Activated T-cell treated with anti-CD3 and anti-CD28 coated beads, Interleukin-2, amount 50 U/mL, for 24 hours (primary cell): ENCODE results near the gene AHDC1.

Source experiments
- DNase-seq: peaks from one replicate; pipeline ENCODE4 v3.0.0-alpha.2; 2020
- H3K27ac Mint-ChIP-seq: 2 replicates; pipeline ENCODE4 v1.8.0; 2020; ENCODE audit warnings: mild to moderate bottlenecking, mixed read lengths
- H3K27me3 Mint-ChIP-seq: 2 replicates; pipeline ENCODE4 v1.8.0; 2020; ENCODE audit warnings: mixed read lengths
- H3K36me3 Mint-ChIP-seq: 2 replicates; pipeline ENCODE4 v1.8.0; 2020; ENCODE audit warnings: low read depth, mixed read lengths
- H3K4me1 Mint-ChIP-seq: 2 replicates; pipeline ENCODE4 v1.8.0; 2020; ENCODE audit warnings: low read depth, mixed read lengths
- H3K4me3 Mint-ChIP-seq: 2 replicates; pipeline ENCODE4 v1.8.0; 2020; ENCODE audit warnings: mild to moderate bottlenecking, moderate library complexity, mixed read lengths
- H3K9me3 Mint-ChIP-seq: 2 replicates; pipeline ENCODE4 v1.8.0; 2020; ENCODE audit warnings: mixed read lengths

Gene AHDC1

DNA sequence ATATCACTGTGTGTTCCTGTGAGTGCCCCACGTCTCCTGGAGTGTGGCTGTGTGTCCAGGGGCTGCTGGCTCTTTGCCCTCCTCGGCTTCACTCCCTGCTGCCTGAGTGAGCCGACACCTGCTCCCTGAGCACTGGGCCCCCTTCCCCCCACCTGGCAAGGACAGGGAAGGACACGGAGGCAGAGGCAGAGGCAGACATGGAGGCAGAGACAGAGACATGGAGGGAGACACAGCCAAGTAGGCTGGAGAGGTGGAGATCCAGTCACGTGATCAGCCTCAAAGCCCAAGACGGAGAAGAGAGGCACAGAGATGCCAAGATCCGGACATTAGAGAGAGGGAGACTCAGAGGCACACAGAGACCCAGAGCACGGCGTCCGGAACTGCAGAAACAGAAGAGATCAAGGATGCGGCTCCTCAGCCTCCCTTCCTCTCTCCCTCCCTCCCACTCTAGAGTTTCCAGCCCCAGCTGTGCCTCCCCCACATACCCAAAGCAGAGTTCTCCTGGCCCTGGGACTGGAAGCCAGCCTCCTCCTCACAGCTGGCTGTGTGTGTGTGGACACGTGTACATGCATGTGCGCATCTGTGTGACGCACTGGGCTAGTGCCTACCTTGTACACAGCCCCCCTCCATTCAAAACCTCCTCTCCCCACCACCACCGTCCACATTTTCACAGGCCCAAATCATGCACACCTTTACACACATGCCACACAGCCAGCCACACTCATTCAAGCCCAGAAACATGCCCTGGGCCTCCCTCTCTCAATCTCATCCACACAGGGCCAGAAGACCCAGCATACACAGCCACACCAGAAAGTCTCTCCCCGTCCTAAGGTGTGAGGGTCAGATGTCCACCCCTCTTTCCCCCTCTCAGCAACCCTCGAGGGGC is 74.9 kb downstream of the AHDC1 start:
- Mint-ChIP-seq H3K36me3 (peaks cover 13% of the 10 kb centered on the region), H3K9me3 (no peaks in the 10 kb centered on the region), H3K27me3 (no peaks in the 10 kb centered on the region), H3K4me3 (no peak overlapping the region), H3K27ac (peak overlapping the region; percentile 58), H3K4me1 (peaks cover 45% of the 10 kb centered on the region)
- no peak for DNase-seq

DNA sequence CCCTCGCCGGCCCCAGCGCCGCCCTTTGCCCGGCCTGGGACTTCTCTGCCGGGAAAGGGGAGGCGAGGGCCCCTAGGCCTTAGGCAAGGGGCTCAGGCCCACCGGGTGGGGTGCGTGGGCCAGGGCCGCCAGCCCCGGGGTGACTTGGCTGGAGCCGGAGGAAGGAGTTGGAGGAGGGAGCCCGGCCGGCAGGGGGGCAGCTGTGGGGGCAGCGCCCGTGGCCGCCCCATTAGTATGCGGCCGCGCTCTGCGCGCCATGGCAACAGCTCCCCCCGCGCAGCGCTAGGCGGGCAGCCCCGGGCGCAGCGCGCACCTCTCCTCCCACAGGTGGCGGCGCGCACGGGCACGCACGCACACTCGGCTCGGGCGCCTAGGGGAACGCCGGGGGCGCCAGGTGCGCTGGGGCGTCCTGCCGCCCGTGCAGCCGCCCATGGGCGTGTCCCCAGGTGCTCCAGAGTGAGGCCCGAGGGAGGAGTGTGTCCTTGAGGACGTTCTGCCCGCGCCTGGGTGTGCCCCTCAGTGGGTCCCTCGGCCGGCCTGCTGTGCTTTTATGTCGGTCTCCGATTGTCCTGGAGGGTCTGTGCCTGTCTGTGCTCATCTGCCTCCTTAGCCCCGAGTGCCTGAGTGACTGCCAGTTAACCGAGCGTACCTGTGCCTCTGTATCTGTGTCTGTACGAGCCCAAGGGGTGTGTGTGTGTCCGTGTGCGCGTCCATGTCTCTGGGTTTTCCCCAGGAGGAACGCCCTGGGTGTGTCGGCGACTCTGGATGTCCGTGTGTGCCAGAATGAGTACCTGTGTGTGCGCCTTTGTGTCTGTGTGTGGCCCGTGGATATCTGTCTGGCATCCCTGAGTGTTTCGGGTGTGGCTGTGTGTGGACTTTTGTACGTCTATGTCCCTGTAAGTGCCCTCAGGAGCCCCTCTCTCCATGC is 75.8 kb downstream of the AHDC1 start:
- no peaks in the 10 kb centered on the region for H3K27me3 Mint-ChIP-seq
- peaks cover 54% of the 10 kb centered on the region for H3K4me1 Mint-ChIP-seq
- no peaks in the 10 kb centered on the region for H3K9me3 Mint-ChIP-seq
- peak; percentile 73 for DNase-seq
- H3K4me3 Mint-ChIP-seq, result peak overlapping the region; percentile 64
- H3K36me3 Mint-ChIP-seq, result peaks cover 4% of the 10 kb centered on the region
- peak overlapping the region; percentile 58 for H3K27ac Mint-ChIP-seq

DNA sequence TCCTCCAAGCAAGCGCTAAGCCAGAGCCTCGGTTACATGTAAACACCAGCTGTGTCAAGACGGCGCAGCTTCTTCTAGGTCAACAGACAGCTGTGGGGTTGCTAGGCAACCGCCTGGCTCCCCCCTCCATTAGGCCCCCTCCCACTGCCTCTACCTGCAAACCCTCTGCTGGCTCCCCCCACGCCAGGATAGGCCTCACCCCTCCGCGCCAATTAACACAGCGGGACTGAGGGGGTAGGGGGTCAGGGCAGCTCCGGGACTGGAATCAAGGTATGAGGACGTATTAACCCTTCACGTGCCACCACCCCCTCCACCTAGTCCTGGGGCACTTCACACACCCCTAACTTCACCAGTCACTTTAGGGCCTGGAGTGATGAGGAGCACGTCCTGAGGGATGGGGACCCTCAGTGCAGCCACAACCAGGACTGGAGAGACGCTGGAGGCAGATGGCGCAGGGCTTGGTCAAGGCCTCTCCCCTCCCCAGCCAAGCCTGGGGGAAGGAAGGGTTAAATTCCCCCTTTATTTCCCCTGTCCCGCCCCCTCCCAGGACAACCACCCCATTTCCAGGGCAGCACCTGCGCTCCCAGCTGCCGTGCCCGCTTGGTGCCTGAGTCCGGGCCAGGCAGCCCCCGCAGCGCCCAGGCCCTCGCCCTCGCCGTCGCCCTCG is 76.6 kb downstream of the AHDC1 start:
- Mint-ChIP-seq H3K36me3 (peaks cover 9% of the 10 kb centered on the region), H3K27me3 (no peaks in the 10 kb centered on the region), H3K27ac (no peak overlapping the region), H3K4me3 (peak overlapping the region; percentile 65), H3K9me3 (no peaks in the 10 kb centered on the region), H3K4me1 (peaks cover 57% of the 10 kb centered on the region)
- DNase-seq, result peak; percentile 54

DNA sequence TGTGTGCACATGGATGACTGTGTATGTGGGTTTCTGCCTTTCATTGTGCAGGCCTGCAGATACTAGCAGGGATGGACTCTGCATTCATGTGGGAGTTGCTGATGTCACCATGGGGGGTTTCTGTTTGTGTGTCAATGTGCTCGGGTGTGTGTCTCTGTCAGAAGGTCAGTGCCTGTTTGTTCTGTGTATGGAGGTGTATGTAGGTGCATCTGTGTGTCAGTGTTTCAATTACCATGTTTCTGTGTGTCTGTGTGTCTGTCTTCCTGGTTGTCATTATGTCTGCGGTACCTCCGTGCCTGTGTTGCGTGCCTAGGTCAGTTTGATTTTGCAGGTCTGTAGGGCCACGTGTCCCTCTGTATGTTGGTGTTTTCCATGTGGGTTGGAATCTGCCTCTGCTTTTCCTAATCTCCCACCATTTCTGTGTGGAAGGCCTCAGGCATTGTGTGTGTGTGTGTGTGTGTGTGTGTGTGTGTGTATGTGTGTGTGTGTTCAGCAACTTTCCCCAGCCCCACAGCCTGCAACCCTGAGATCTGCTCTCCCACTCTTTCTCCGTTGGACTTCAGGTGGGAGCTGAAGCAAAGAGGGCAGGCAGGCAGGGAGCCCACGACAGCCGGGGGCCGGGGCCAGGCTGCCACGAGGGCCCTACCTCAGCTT is 77.2 kb downstream of the AHDC1 start:
- Mint-ChIP-seq H3K36me3 (peaks cover 9% of the 10 kb centered on the region), H3K27ac (peak overlapping the region; percentile 86), H3K27me3 (no peaks in the 10 kb centered on the region), H3K9me3 (no peaks in the 10 kb centered on the region), H3K4me3 (peak overlapping the region; percentile 65), H3K4me1 (peaks cover 59% of the 10 kb centered on the region)
- peak; percentile 46 for DNase-seq

DNA sequence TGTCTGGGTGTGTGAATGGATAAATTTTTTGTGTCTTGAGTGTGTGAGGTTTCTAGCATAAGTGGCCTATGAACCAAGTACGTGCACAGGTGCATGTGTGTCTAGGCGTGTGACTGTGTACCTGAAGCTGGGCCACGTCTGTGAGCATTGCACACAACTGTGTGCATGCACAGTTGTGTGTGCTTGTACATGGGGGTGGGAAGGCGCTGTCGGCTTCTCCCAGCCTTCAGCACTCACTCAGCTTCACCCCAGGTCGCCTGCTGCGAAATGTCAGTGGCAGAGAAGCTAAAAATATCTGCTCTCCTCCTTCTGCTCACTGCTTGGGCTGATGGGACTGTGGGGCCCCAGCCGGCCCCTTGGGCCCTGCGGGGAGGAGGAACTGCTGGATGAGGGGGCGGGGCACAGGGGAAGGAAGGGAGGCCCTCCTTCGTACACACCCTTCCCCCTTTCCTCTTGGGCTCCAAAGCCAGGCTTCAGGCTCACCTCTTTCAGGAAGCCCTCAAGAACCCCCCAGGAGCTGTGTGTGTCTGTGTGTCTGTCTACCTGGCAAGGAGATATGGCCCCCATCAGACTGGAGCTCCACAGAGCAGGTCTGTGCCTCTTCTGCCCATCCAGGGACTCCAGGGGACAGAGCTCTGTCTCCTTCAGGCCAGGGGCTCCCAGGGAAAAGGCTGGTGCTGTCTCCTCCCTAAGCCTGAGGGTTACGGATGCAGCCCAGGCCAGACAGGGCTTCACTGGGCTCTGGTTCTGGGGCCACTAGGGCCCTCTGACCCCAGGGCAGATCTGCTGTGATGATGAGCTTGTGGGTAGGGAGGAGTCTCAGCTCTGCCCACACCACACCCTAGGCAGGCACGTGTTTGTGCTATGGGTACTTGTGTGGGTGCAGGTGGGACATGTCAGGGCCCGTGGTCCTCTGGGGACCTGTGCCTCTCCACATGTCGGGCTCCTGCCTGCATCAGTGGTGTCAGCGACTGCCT is 78.4 kb downstream of the AHDC1 start:
- Mint-ChIP-seq H3K4me1 (peaks cover 68% of the 10 kb centered on the region), H3K9me3 (no peaks in the 10 kb centered on the region), H3K36me3 (peaks cover 9% of the 10 kb centered on the region), H3K4me3 (peak overlapping the region; percentile 65), H3K27me3 (no peaks in the 10 kb centered on the region), H3K27ac (peak overlapping the region; percentile 86)
- DNase-seq, result peak; percentile 74

DNA sequence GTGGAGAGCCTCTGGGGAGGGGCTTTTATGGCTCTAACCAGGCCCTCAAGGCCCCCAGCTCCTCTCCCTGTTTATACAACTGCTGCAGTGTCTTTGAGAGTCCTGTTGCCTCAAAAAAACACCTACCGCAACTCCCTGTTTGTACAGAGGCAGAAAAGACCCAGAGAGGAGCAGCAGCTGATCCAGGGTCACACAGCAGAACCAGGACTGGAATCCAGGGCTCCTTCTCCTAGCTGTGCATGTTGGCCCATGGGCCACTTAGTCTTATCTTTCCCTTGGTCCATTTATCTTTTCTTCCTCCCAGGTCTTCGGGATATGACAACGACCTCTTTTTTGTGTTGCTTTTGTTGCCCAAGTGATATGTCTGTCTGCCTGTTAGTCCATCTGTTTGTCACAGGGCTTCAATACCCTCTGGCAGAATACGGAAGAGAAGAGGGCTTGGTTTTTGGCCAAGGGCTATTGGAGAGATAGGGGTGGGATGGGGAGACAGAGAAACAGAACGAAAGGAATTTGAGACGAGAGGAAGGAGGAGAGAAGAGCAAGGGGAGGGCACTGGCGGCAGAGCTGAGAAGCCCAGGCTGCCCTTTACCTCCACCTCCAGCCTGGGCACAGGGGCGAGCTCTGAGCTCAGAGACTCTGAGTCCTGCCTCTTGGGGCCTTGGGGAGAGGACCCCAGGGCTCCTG is 80.5 kb downstream of the AHDC1 start:
- Mint-ChIP-seq H3K4me1 (peaks cover 77% of the 10 kb centered on the region), H3K36me3 (peaks cover 9% of the 10 kb centered on the region), H3K9me3 (no peaks in the 10 kb centered on the region), H3K27ac (peak overlapping the region; percentile 92), H3K27me3 (no peaks in the 10 kb centered on the region), H3K4me3 (peak overlapping the region; percentile 88)
- DNase-seq, result peak; percentile 42

DNA sequence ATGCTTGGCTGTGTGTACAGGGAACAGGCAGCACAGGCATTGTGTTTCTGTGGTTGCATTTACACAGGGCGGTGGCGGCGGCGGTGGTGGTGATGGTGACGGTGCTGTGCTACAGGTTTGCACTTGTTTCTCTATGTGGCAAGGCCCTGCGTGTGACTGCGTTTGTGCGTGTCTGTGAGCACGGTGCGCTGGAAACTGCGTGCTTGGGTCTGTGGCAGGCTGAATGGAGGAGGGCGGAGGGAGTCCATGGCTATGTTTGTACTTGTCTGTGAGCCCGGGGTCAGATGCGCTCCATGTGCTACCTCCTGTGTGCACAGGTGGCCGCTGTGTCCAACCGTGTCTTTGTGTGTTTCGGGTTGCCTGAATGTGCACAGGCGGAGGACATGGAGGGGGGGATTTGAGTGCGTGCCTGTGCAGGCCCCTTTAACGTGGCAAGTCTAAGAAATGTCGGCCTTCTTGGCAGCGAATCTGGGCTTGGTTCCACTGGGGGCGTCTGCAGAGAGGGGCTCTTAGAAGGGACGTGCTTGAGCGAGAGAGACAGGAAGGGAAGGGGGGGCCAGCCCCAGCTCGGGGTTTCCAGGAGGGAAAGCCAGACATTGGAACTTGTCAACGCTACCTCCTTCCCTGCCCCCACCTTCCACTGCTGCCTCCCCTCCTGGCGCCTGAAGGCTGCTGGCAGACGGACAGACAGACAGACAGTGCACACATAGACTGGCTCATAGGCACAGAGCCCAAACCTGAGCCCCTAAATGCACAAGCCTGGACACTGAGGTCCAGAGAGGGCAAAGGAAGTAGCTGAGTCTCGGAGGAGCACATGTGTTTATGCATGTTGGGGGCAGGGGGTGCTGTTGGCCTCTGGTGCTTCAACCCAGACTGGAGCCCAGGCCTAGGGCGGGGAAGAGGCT is 81.3 kb downstream of the AHDC1 start:
- Mint-ChIP-seq H3K9me3 (no peaks in the 10 kb centered on the region), H3K27me3 (no peaks in the 10 kb centered on the region)

DNA sequence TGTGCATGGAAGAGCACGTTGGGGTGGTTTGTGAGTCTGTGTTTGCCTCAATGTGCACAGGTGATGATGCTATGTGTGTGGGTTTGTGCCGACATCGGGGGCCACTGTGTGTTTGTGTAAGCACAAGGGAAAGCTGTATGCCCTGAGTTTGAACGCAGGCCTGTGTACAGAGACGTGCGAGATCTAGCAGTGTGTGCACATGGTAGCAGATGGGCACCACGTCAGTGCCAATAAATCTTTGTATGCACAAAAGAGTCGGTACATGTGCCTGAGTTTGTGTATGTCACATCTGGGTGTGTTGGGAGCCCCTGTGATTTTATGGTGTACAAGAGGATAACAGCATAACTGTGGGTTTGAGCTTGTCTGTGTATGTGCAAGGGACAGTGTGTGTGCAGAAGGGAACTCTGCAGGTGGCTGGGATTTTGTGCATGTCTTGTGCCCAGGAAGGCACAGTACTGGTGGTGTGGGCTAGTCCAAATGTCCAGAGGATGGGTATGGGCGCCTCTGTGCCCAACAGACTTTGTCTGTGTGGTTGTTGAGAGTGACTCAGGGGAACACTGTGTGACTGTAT is 82.0 kb downstream of the AHDC1 start:
- Mint-ChIP-seq H3K4me3 (peak overlapping the region; percentile 88), H3K27ac (peak overlapping the region; percentile 92)
- peak; percentile 65 for DNase-seq

More for the DNA sequence above, 81.3 kb downstream of the AHDC1 start:
- peak; percentile 81 for DNase-seq
- peak overlapping the region; percentile 92 for H3K27ac Mint-ChIP-seq
- H3K36me3 Mint-ChIP-seq, result peaks cover 9% of the 10 kb centered on the region
- H3K4me3 Mint-ChIP-seq, result peak overlapping the region; percentile 88
- H3K4me1 Mint-ChIP-seq, result peaks cover 81% of the 10 kb centered on the region

DNA sequence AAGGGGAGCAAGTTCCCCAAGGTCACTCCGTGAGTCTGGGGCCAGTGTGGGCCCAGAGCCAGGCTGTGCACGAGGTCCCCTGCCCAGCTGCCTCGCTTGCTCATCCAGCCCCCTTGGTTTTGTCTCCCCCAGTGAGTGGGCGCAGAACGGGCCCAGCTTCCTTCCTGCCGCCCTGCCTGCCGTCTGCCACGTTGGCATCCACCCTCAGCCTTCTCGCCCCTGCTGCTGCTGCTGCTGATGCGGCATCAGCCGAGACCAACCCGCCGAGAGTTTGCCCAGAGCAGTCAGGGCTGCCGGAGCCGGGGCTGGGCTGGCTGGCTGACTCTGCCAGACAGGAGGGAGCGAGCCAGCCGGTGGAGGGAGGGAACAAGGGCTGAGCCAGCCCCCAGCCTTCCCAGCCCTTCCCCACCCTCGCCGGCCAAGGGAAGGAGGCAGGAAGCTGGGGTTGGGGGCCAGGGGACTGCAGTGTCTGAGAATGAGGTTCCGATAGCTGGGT is 82.6 kb downstream of the AHDC1 start:
- Mint-ChIP-seq H3K4me1 (peaks cover 73% of the 10 kb centered on the region), H3K27ac (peak overlapping the region; percentile 92), H3K27me3 (no peaks in the 10 kb centered on the region), H3K36me3 (peaks cover 7% of the 10 kb centered on the region), H3K4me3 (peak overlapping the region; percentile 88), H3K9me3 (no peaks in the 10 kb centered on the region)
- DNase-seq, result peak; percentile 78

More for the DNA sequence above, 82.0 kb downstream of the AHDC1 start:
- no peaks in the 10 kb centered on the region for H3K9me3 Mint-ChIP-seq
- H3K4me1 Mint-ChIP-seq, result peaks cover 79% of the 10 kb centered on the region
- H3K27me3 Mint-ChIP-seq, result no peaks in the 10 kb centered on the region
- H3K36me3 Mint-ChIP-seq, result peaks cover 9% of the 10 kb centered on the region

DNA sequence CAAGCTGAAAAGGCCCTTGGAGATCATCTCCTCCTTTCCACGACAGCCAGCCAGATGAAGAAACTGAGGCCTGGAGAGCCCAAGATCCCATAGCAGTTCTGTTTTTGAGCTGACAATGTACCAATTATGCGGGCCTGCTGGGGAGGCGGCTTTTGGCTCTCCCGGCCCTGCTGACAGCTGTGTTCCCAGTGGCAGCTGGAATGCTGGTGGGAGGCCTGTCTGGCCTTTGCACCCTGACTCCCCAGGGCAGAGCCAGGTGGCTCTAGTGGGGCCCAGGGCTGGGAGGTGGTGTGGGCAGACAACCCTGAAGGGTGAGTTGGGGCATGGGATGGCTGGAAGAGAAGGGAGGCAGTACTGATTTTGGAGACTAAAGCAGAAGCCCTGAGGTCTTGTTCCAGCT is 83.3 kb downstream of the AHDC1 start:
- Mint-ChIP-seq H3K36me3 (peaks cover 7% of the 10 kb centered on the region), H3K4me1 (peaks cover 66% of the 10 kb centered on the region), H3K9me3 (no peaks in the 10 kb centered on the region), H3K4me3 (peak overlapping the region; percentile 88), H3K27me3 (no peaks in the 10 kb centered on the region), H3K27ac (peak overlapping the region; percentile 92)
- peak; percentile 41 for DNase-seq

DNA sequence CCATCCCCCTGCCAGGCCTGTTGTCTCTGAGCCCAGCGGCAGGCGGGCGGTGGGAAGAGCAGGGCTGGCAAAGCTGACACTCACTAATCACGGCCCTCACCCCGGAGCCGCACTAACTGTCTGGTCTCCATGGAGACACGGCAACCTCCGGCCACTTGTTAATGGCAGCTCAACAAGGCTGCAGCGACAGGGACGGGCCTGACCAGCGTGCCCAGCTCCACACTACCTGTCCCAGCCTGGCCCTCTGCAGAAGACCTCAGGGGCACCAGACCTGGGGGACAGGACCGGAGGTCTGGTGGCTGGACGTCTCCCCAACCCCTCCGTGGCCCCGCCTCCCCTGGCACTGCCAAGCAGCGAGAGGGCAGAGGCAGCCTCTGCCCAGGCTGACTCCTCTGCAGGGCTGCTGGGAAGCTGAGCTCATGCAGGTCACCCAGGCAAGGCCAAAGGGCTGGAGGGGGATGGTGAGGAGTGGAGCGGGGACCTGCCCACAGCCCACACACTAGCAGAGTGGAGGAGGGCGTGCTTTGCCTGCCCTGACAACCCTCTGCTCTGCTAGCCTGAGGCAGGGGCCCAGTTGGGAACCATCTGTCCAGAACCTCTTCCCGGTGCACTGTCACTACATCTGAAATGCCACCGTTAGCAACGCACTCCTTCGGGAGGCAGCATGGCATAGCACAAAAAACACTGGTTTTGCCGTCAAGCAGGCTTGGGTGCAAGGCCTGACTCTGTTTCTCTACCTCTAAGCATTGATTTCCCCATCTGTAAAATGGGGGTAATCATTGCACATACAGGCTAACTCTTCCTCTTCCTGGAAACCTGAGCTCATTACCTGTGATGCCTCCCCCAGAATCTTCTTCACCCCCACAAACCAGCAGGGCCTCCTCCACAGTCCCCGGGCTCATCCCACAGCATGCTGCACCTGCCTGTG is 84.3 kb downstream of the AHDC1 start:
- no peak for DNase-seq
- no peak overlapping the region for H3K27ac Mint-ChIP-seq
- no peaks in the 10 kb centered on the region for H3K27me3 Mint-ChIP-seq
- H3K4me1 Mint-ChIP-seq, result peaks cover 58% of the 10 kb centered on the region
- no peaks in the 10 kb centered on the region for H3K9me3 Mint-ChIP-seq
- H3K4me3 Mint-ChIP-seq, result no peak overlapping the region
- peaks cover 7% of the 10 kb centered on the region for H3K36me3 Mint-ChIP-seq
